ENCODE measurements around the gene VIP.

The VIP gene

DNA sequence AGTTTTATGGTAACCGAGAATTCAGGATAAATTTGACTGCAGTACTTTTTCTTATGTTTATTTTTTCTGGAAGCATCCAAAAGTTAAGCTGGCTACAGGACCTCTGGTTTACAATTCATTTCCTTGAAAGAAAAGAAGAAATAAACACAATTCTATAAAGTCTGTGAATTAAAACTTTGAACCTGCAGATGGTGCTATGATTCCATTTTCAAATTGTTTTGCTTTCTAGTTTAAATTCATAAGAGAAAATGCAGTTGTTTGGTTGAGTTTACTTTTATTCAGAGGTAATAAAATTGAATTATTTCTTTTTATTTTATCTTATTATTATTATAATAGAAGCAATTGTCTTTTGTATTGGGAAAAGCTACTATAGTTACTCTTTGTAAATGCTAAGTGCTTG, 1.8 kb upstream of the VIP start:
- no peak overlapping the region for H3K4me3 ChIP-seq (ENCODE audit: low read depth in 1 of 2, low read length in 2 of 2)
- H4K20me1 ChIP-seq (ENCODE audit: insufficient read depth, low read length): no peaks in the 10 kb centered on the region
- TF ChIP-seq, protein P1, sequence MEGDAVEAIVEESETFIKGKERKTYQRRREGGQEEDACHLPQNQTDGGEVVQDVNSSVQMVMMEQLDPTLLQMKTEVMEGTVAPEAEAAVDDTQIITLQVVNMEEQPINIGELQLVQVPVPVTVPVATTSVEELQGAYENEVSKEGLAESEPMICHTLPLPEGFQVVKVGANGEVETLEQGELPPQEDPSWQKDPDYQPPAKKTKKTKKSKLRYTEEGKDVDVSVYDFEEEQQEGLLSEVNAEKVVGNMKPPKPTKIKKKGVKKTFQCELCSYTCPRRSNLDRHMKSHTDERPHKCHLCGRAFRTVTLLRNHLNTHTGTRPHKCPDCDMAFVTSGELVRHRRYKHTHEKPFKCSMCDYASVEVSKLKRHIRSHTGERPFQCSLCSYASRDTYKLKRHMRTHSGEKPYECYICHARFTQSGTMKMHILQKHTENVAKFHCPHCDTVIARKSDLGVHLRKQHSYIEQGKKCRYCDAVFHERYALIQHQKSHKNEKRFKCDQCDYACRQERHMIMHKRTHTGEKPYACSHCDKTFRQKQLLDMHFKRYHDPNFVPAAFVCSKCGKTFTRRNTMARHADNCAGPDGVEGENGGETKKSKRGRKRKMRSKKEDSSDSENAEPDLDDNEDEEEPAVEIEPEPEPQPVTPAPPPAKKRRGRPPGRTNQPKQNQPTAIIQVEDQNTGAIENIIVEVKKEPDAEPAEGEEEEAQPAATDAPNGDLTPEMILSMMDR (IDR thresholded peaks at IDR 0.05; ENCODE audit: borderline replicate concordance, extremely low read depth, low read length, poor library complexity, severe bottlenecking): peak; percentile 12
- no peak for TF ChIP-seq EZH2 (IDR thresholded peaks at IDR 0.05; ENCODE audit: borderline replicate concordance, low read depth, low read length, severe bottlenecking)
- no peak overlapping the region for H3K9ac ChIP-seq (ENCODE audit: low read depth, low read length)
- H3K9me3 ChIP-seq (ENCODE audit: insufficient read depth, low read length, severe bottlenecking): no peaks in the 10 kb centered on the region
- no peaks in the 10 kb centered on the region for H3K79me2 ChIP-seq (ENCODE audit: insufficient read depth, low read length)
- DNase-seq: no peak
- no peak for ATAC-seq (ENCODE audit: insufficient read depth, low read depth)
- no peak overlapping the region for H2AFZ ChIP-seq (ENCODE audit: low read depth, low read length)
- no peaks in the 10 kb centered on the region for H3K27me3 ChIP-seq (ENCODE audit: insufficient read depth, low read length, poor library complexity)
- no peaks in the 10 kb centered on the region for H3K36me3 ChIP-seq (ENCODE audit: insufficient read depth, low read length)
- no peak overlapping the region for H3K27ac ChIP-seq (ENCODE audit: low read length)
- no peaks in the 10 kb centered on the region for H3K4me1 ChIP-seq (ENCODE audit: insufficient read depth, low read length)
- no peak overlapping the region for H3K4me2 ChIP-seq (ENCODE audit: insufficient read depth, low read length)

DNA sequence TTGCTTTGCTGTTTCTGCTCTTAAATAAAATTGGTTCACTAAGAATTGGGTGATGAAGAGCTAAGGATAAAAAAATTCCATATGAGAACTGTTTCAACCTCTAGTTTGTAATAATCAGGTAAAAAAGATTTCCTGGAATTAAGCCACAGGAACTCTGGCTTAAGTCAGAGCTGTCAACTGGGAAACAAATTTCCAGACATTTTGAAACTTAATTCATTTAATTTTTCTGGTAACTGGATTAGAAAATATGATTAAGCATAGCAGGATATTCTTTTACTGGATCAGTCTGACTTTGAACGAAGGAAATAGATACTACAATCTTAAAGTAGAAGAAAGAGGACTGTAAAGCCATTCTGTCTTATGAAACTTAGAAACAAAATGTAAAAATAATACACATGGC, 1.3 kb upstream of the VIP start:
- Histone ChIP-seq H3K79me2 (ENCODE audit: insufficient read depth, low read length) (no peaks in the 10 kb centered on the region), H3K4me1 (ENCODE audit: insufficient read depth, low read length) (no peaks in the 10 kb centered on the region), H3K27ac (ENCODE audit: low read length) (no peak overlapping the region), H3K36me3 (ENCODE audit: insufficient read depth, low read length) (no peaks in the 10 kb centered on the region), H3K9ac (ENCODE audit: low read depth, low read length) (no peak overlapping the region), H3K4me2 (ENCODE audit: insufficient read depth, low read length) (no peak overlapping the region), H4K20me1 (ENCODE audit: insufficient read depth, low read length) (no peaks in the 10 kb centered on the region), H3K9me3 (ENCODE audit: insufficient read depth, low read length, severe bottlenecking) (no peaks in the 10 kb centered on the region), H3K4me3 (ENCODE audit: low read depth in 1 of 2, low read length in 2 of 2) (no peak overlapping the region), H3K27me3 (ENCODE audit: insufficient read depth, low read length, poor library complexity) (no peaks in the 10 kb centered on the region), H2AFZ (ENCODE audit: low read depth, low read length) (no peak overlapping the region)
- no peak for DNase-seq
- ATAC-seq (ENCODE audit: insufficient read depth, low read depth): no peak
- TF ChIP-seq EZH2 (IDR thresholded peaks at IDR 0.05; ENCODE audit: borderline replicate concordance, low read depth, low read length, severe bottlenecking): no peak
- TF ChIP-seq, protein P1 (IDR thresholded peaks at IDR 0.05; ENCODE audit: borderline replicate concordance, extremely low read depth, low read length, poor library complexity, severe bottlenecking): no peak

DNA sequence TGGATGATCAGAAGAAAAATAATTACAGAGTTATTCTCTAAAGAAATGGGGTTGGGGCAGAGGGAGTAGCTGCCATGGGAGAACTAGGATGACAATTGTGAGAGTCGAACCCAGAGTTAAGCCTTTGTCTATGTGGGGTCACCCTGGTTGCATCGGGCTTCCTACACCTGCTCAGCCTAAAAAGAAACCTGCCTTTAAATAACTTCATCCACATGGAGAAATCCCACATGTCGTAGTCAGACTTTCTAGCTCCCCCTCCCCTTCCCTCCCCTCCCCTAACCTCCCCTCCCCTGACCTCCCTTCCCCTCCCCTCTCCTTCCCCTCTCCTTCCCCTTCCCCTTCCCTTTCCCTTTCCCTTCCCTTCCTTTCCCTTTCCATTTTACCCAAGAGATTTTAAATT, 14.7 kb downstream of the VIP start:
- H3K27me3 ChIP-seq (ENCODE audit: insufficient read depth, low read length, poor library complexity): no peaks in the 10 kb centered on the region

More for the DNA sequence above, 14.7 kb downstream of the VIP start:
- Histone ChIP-seq H2AFZ (ENCODE audit: low read depth, low read length) (no peak overlapping the region), H3K36me3 (ENCODE audit: insufficient read depth, low read length) (no peaks in the 10 kb centered on the region), H3K27ac (ENCODE audit: low read length) (no peak overlapping the region), H4K20me1 (ENCODE audit: insufficient read depth, low read length) (no peaks in the 10 kb centered on the region), H3K4me1 (ENCODE audit: insufficient read depth, low read length) (no peaks in the 10 kb centered on the region), H3K4me2 (ENCODE audit: insufficient read depth, low read length) (no peak overlapping the region), H3K9ac (ENCODE audit: low read depth, low read length) (no peak overlapping the region), H3K4me3 (ENCODE audit: low read depth in 1 of 2, low read length in 2 of 2) (no peak overlapping the region), H3K9me3 (ENCODE audit: insufficient read depth, low read length, severe bottlenecking) (no peaks in the 10 kb centered on the region), H3K79me2 (ENCODE audit: insufficient read depth, low read length) (no peaks in the 10 kb centered on the region)
- ATAC-seq (ENCODE audit: insufficient read depth, low read depth) (no peak), DNase-seq (no peak)
- TF ChIP-seq EZH2 (IDR thresholded peaks at IDR 0.05; ENCODE audit: borderline replicate concordance, low read depth, low read length, severe bottlenecking): no peak
- TF ChIP-seq, protein P1 (IDR thresholded peaks at IDR 0.05; ENCODE audit: borderline replicate concordance, extremely low read depth, low read length, poor library complexity, severe bottlenecking): no peak
